Eye (tissue), 1 donor: ENCODE measurements around the gene TPO.

Experiments used
- DNase-seq: peaks from one replicate; pipeline ENCODE4 v3.0.0-alpha.2; 2015

Gene TPO

GRCh38 chr2:1588051-1588977 lies 175.1 kb downstream of the TPO start:
- DNase-seq = no peak

- DNase-seq = no peak
Observed at GRCh38 chr2:1588978-1589621, 175.8 kb downstream of the TPO start.

GRCh38 chr2:1590596-1591460 lies 177.6 kb downstream of the TPO start:
- DNase-seq = peak; percentile 37

- no peak for DNase-seq
Observed at GRCh38 chr2:1591461-1591770, 178.2 kb downstream of the TPO start.
